Gastroesophageal sphincter (tissue), 4 donors: ENCODE data around the gene PGLYRP2. TPM values are rescaled to one million over a fixed set of nuclear protein-coding genes. Genes with fewer than 3 reads are reported as not detected.

ENCODE experiments used
- ATAC-seq: fragments of 150-250 bp; one replicate; pipeline ENCODE4 v1.9.1; 2016; ENCODE audit warnings: mild to moderate bottlenecking, moderate library complexity
- H3K27ac ChIP-seq, 4 donors: fragments of 200-600 bp; sonication (generic) in 3 of 4; 1 replicate in 3 of 4; 2 replicates in 1 of 4; pipeline ENCODE4 v1.5.1; 2016 to 2019
- H3K27me3 ChIP-seq: fragments of 200-600 bp; sonication (generic); one replicate; pipeline ENCODE4 v1.5.1; 2019
- H3K36me3 ChIP-seq, 2 donors: fragments of 200-600 bp; sonication (generic); one replicate each; pipeline ENCODE4 v1.5.1; 2019; ENCODE audit warnings: control low read depth in 1 of 2
- H3K4me1 ChIP-seq, 3 donors: fragments of 200-600 bp; sonication (generic); 1 replicate in 2 of 3; 2 replicates in 1 of 3; pipeline ENCODE4 v1.5.1; 2016 to 2019; ENCODE audit warnings: control low read depth in 2 of 3
- H3K4me3 ChIP-seq, 2 donors: fragments of 200-600 bp; sonication (generic); one replicate each; pipeline ENCODE4 v1.5.1; 2019; ENCODE audit warnings: mild to moderate bottlenecking in 1 of 2, moderate library complexity in 1 of 2
- H3K9me3 ChIP-seq, 3 donors: fragments of 200-600 bp; sonication (generic); one replicate each; pipeline ENCODE4 v1.5.1; 2017 to 2019; ENCODE audit warnings: control low read depth in 2 of 3
- EP300 ChIP-seq: sonication (generic); formaldehyde crosslinking; IDR thresholded peaks from one replicate; pipeline ENCODE4 v1.6.1; 2017; ENCODE audit warnings: antibody characterized with exemption, mild to moderate bottlenecking
- POLR2A ChIP-seq, 2 donors: fragments of 450-650 bp; IDR thresholded peaks; one replicate each; pipeline ENCODE4 v1.6.1; 2017; ENCODE audit warnings: antibody characterized with exemption in 2 of 2, mild to moderate bottlenecking in 2 of 2, moderate library complexity in 1 of 2
- POLR2AphosphoS5 ChIP-seq: sonication (generic); formaldehyde crosslinking; IDR thresholded peaks from one replicate; pipeline ENCODE4 v1.6.1; 2017; ENCODE audit warnings: antibody characterized with exemption
- WGBS, 2 donors: methylation state at CpG; one replicate each; pipeline ENCODE4 v1.1.5; 2018; ENCODE audit warnings: low coverage in 1 of 2; 5-methylcytosine and 5-hydroxymethylcytosine counted together
- small RNA-seq, 4 donors: library from RNA; depleted of rRNA; stranded (forward); fragments of <200 nt; gene quantifications; one replicate each; pipeline ENCODE3, GENCODE V24; 2016
- total RNA-seq, 4 donors: library from RNA; depleted of rRNA; stranded (reverse); fragments of >200 nt; gene quantifications; one replicate each; pipeline ENCODE4 v1.1.0, GENCODE V29; 2016
- TF ChIP-seq, protein P1 (sequence below), 4 experiments: fragments of 200-600 bp in 2 of 4; fragments of 450-650 bp in 2 of 4; sonication (generic) in 1 of 4; IDR thresholded peaks; one replicate each; pipeline ENCODE4 v1.5.1; 2017 to 2019; ENCODE audit warnings: antibody characterized with exemption in 4 of 4, mild to moderate bottlenecking in 2 of 4, moderate library complexity in 2 of 4

PGLYRP2 gene
- total RNA-seq, 4 donors from 2014 or later, result not detected

DNA sequence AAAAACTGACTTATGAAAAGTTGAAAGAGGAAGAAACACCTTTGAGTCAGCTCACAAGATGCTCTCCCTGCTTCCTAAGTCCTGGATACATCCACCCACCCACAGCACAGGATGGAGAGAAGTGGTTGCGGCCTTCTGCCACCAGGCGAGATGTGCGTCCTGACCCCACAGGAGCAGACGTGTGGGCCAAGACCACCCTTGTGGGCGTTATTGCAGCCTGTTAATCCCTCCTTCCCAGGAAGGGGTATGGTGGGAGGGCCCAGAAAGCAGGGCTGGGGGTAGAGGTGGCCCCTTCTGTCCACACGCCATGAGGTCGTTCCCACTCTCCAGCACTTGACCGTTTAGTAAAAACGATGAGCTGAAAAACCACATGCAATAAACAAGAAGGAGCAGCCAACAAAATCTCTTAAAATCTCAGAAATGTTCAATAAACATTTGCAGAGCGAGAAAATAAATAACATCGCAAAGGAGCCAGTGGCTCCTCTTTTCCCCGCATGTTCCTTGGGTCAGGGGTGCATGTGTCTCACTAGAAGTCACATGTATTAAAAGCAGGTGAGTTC is 58.1 kb downstream of the PGLYRP2 start:
- peaks cover 0 to 49% of the 10 kb centered on the region in 2 donors for H3K36me3 ChIP-seq

DNA sequence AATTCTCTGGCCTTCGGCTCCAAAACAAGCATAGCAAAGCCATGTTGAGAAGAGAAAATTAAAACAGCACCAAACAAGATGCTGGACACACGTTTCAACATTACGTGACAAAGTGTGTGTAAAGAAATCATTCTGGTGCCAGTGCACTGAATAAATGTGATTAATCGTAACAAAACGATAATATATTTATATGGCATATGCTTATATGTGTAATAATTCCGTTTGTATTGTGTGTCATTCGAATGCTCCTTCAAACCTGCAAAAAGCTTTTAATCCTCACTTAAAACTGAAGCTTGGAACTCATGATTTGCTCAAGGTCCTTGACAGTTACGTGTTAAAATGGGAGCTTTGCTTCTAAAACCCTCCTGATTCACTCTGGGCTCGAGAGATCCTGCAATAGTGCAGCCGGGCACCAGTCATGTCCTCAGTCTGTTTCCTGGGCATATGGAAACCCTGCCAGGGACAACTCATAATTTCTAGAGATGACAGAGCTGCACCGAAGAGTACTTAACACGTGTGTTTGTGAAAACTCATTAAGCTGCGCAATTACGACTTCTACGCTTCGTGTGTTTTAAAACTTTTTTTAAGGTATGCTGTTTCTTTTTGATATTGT is 59.8 kb downstream of the PGLYRP2 start:
- ATAC-seq, result no peak
- Histone ChIP-seq H3K27me3 (no peaks in the 10 kb centered on the region), H3K36me3 (peaks cover 0 to 41% of the 10 kb centered on the region in 2 donors), H3K9me3 (peaks cover 0 to 8% (median 0%) of the 10 kb centered on the region in 3 donors), H3K4me1 (peaks cover 3 to 51% (median 25%) of the 10 kb centered on the region in 3 donors), H3K4me3 (peak overlapping the region; percentile 87 to 99), H3K27ac (peak overlapping the region in 3 of 4 donors; percentile 56 to 93 (median 92))
- no peak for TF ChIP-seq EP300
- no peak for TF ChIP-seq POLR2AphosphoS5
- WGBS, 2 donors, result 11 to 21% methylated on average over 16 of the region's 16 CpGs

More for the DNA sequence above, 58.1 kb downstream of the PGLYRP2 start:
- H3K27me3 ChIP-seq, result no peaks in the 10 kb centered on the region
- H3K27ac ChIP-seq, result no peak overlapping the region
- no peak overlapping the region for H3K4me3 ChIP-seq
- no peak for ATAC-seq
- TF ChIP-seq POLR2AphosphoS5 (no peak), POLR2A (IDR thresholded peaks at IDR 0.05) (no peak), EP300 (no peak)
- TF ChIP-seq, protein P1, sequence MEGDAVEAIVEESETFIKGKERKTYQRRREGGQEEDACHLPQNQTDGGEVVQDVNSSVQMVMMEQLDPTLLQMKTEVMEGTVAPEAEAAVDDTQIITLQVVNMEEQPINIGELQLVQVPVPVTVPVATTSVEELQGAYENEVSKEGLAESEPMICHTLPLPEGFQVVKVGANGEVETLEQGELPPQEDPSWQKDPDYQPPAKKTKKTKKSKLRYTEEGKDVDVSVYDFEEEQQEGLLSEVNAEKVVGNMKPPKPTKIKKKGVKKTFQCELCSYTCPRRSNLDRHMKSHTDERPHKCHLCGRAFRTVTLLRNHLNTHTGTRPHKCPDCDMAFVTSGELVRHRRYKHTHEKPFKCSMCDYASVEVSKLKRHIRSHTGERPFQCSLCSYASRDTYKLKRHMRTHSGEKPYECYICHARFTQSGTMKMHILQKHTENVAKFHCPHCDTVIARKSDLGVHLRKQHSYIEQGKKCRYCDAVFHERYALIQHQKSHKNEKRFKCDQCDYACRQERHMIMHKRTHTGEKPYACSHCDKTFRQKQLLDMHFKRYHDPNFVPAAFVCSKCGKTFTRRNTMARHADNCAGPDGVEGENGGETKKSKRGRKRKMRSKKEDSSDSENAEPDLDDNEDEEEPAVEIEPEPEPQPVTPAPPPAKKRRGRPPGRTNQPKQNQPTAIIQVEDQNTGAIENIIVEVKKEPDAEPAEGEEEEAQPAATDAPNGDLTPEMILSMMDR (IDR thresholded peaks at IDR 0.05), result no peak
- H3K4me1 ChIP-seq, result peaks cover 3 to 34% (median 20%) of the 10 kb centered on the region in 3 donors
- peaks cover 0 to 8% (median 0%) of the 10 kb centered on the region in 3 donors for H3K9me3 ChIP-seq
- 62 to 65% methylated on average over 7 to 12 of the region's 12 CpGs for WGBS, 2 donors

Small RNA genes lying within 50 kb of the gene (small RNA-seq; reads per million reads assigned to genes)
- gene MIR1470, result 0 reads per million in 4 donors

Other genes starting within 250 kb of the PGLYRP2 start
- gene EPHX3, start 247.1 kb downstream of the PGLYRP2 start, total RNA-seq, result 1 to 10 TPM in 1 of 4 donors, under 1 TPM in 1, not detected in 2; 0.78 to 1.6 TPM
- 10 to 100 TPM; 29.6 to 49.3 (median 34.4) TPM for gene BRD4, start 147.0 kb downstream of the PGLYRP2 start, total RNA-seq
- 10 to 100 TPM; 21.4 to 34.2 (median 28.0) TPM for gene AKAP8, start 99.7 kb downstream of the PGLYRP2 start, total RNA-seq
- 100 to 1,000 TPM in 1 of 4 donors, 10 to 100 TPM in 3; 61.3 to 102 (median 70.1) TPM for gene AKAP8L, start 60.5 kb downstream of the PGLYRP2 start, total RNA-seq
- gene WIZ, start 29.5 kb downstream of the PGLYRP2 start, total RNA-seq, result 10 to 100 TPM; 24.4 to 94.6 (median 49.9) TPM
- 1 to 10 TPM; 1.3 to 3.1 (median 2.1) TPM for gene RASAL3, start 15.0 kb downstream of the PGLYRP2 start, total RNA-seq
- gene CYP4F22, start 29.0 kb upstream of the PGLYRP2 start, total RNA-seq, result under 1 TPM in 3 of 4 donors, not detected in 1; 0.19 to 0.47 (median 0.47) TPM
- gene CYP4F8, start 135.7 kb upstream of the PGLYRP2 start, total RNA-seq, result not detected
- gene CYP4F3, start 161.4 kb upstream of the PGLYRP2 start, total RNA-seq, result 1 to 10 TPM in 1 of 4 donors, under 1 TPM in 2, not detected in 1; 0.08 to 5.3 (median 0.81) TPM
- gene CYP4F12, start 193.6 kb upstream of the PGLYRP2 start, total RNA-seq, result 10 to 100 TPM in 1 of 4 donors, 1 to 10 TPM in 3; 5.1 to 14.1 (median 6.8) TPM
- gene OR10H2, start 248.5 kb upstream of the PGLYRP2 start, total RNA-seq, result not detected